MM.1S (cell line): ENCODE data around the gene LRRC34.

Experiments used
- DNase-seq: peaks from one replicate; pipeline ENCODE4 v3.0.0-alpha.2; 2015
- H2AFZ ChIP-seq: fragments of 300-600 bp; sonication (generic); 2 replicates; pipeline ENCODE4 v1.6.0; 2016; ENCODE audit warnings: antibody characterized with exemption, low read length
- H3F3A ChIP-seq: fragments of 300-600 bp; sonication (generic); 2 replicates; pipeline ENCODE4 v1.6.1; 2016; ENCODE audit warnings: mild to moderate bottlenecking, antibody characterized with exemption, low read length, moderate library complexity, mixed read lengths; ENCODE audit not compliant: insufficient read depth
- H3K27ac ChIP-seq: fragments of 300-600 bp; sonication (generic); 2 replicates; pipeline ENCODE4 v1.5.1; 2016; ENCODE audit warnings: mild to moderate bottlenecking, low read length
- H3K27me3 ChIP-seq: fragments of 300-600 bp; sonication (generic); replicated peaks from 2 replicates; pipeline ENCODE4 v1.6.0; 2016; ENCODE audit warnings: low read length; ENCODE audit not compliant: insufficient read depth
- H3K36me3 ChIP-seq: fragments of 300-600 bp; sonication (generic); replicated peaks from 2 replicates; pipeline ENCODE4 v1.6.1; 2016; ENCODE audit warnings: mild to moderate bottlenecking, low read length, mixed read lengths; ENCODE audit not compliant: insufficient read depth
- H3K4me1 ChIP-seq: fragments of 300-600 bp; sonication (generic); 2 replicates; pipeline ENCODE4 v1.6.1; 2016; ENCODE audit warnings: low read length, mixed read lengths
- H3K4me2 ChIP-seq: fragments of 300-600 bp; sonication (generic); 2 replicates; pipeline ENCODE4 v1.6.0; 2016; ENCODE audit warnings: low read depth, low read length
- H3K4me3 ChIP-seq: fragments of 300-600 bp; sonication (generic); 2 replicates; pipeline ENCODE4 v1.5.1; 2016; ENCODE audit warnings: low read length, mixed read lengths
- H3K79me2 ChIP-seq: fragments of 300-600 bp; sonication (generic); 2 replicates; pipeline ENCODE4 v1.6.1; 2016; ENCODE audit warnings: mixed run types, low read length, mixed read lengths
- H3K9ac ChIP-seq: fragments of 300-600 bp; sonication (generic); 2 replicates; pipeline ENCODE4 v1.6.1; 2016; ENCODE audit warnings: low read length, mixed read lengths
- H3K9me2 ChIP-seq: fragments of 300-600 bp; sonication (generic); replicated peaks from 2 replicates; pipeline ENCODE4 v1.6.1; 2016; ENCODE audit warnings: mild to moderate bottlenecking, low read length, mixed read lengths; ENCODE audit not compliant: insufficient read depth
- H3K9me3 ChIP-seq: fragments of 300-600 bp; sonication (generic); replicated peaks from 2 replicates; pipeline ENCODE4 v1.6.1; 2016; ENCODE audit warnings: mild to moderate bottlenecking, low read length, mixed read lengths; ENCODE audit not compliant: insufficient read depth
- H4K20me1 ChIP-seq: fragments of 300-600 bp; sonication (generic); 2 replicates; pipeline ENCODE4 v1.6.1; 2016; ENCODE audit warnings: mild to moderate bottlenecking, low read length, moderate library complexity, mixed read lengths; ENCODE audit not compliant: insufficient read depth
- CTCF ChIP-seq: fragments of 300-600 bp; sonication (generic); IDR thresholded peaks from 2 replicates; pipeline ENCODE4 v1.5.1; 2016; ENCODE audit warnings: antibody characterized with exemption, low read length, mixed read lengths
- EZH2 ChIP-seq: fragments of 300-600 bp; sonication (generic); optimal IDR thresholded peaks from 2 replicates; pipeline ENCODE3; 2017; ENCODE audit warnings: low read depth, mild to moderate bottlenecking, antibody characterized with exemption, low read length, mixed read lengths
- EZH2phosphoT487 ChIP-seq: fragments of 300-600 bp; sonication (generic); IDR thresholded peaks from 2 replicates; pipeline ENCODE4 v1.6.1; 2018; ENCODE audit warnings: antibody characterized with exemption, low read length

The LRRC34 gene

DNA sequence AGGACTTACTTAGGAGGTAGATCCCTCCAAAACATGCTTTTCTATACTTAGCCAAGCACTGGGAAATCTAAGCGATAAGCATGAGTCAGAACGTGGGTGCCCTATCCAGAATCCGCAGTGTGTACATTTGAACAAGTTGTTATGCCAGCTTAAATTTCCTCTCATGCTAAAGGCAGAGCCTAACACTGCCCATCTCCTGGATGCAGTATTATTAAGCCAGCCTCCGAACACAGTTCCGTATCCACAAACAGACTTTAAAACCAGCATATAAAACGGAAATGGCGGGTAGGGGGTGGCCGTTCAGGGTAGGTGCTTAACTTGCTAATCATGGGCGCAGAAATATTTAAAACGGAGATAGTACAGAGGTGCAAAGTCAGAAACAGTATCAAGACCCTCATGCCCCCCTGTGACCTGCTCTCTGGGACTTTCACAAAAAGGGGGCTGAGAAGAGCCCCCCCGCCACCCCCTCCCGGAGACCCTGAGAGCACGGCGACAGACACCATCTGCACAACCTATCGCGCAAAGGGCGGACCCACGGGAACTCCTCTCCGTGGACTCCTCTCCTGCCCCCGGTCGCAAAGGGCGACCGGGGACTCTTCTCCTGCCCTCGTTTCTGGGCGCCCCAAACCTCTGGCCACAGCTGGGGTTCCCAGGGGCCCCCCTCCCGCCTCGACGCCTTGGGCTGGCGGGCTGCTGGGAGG lies 923 bp downstream of the LRRC34 start:
- Histone ChIP-seq H3K36me3 (no peaks in the 10 kb centered on the region), H2AFZ (peak overlapping the region; percentile 94)

GRCh38 chr3:169809230-169809795 lies 3.4 kb downstream of the LRRC34 start:
- H3K4me1 ChIP-seq, result no peaks in the 10 kb centered on the region
- no peaks in the 10 kb centered on the region for H3K36me3 ChIP-seq
- no peak overlapping the region for H2AFZ ChIP-seq
- no peaks in the 10 kb centered on the region for H4K20me1 ChIP-seq
- TF ChIP-seq EZH2phosphoT487 (no peak), EZH2 (no peak), CTCF (no peak)
- H3K4me3 ChIP-seq, result no peak overlapping the region
- H3K27ac ChIP-seq, result no peak overlapping the region
- no peak overlapping the region for H3K4me2 ChIP-seq
- DNase-seq, result no peak
- no peaks in the 10 kb centered on the region for H3K27me3 ChIP-seq
- H3K9ac ChIP-seq, result no peak overlapping the region
- no peaks in the 10 kb centered on the region for H3K9me2 ChIP-seq
- no peaks in the 10 kb centered on the region for H3K79me2 ChIP-seq
- peaks cover 10% of the 10 kb centered on the region; the same call in 1 of the 2 replicates for H3F3A ChIP-seq
- H3K9me3 ChIP-seq, result no peaks in the 10 kb centered on the region

More for the DNA sequence above, 923 bp downstream of the LRRC34 start:
- Histone ChIP-seq H3K9me3 (0 out of 2 replicates have a peak, but pooled peaks cover 4% of the 10 kb centered on the region), H3K79me2 (no peaks in the 10 kb centered on the region), H3F3A (peaks cover 10% of the 10 kb centered on the region; the same call in 1 of the 2 replicates), H3K4me2 (peak overlapping the region; percentile 93), H4K20me1 (no peaks in the 10 kb centered on the region), H3K27ac (no peak overlapping the region), H3K4me1 (no peaks in the 10 kb centered on the region), H3K9ac (peak overlapping the region; percentile 56; the same call in 1 of the 2 replicates), H3K9me2 (no peaks in the 10 kb centered on the region), H3K27me3 (no peaks in the 10 kb centered on the region), H3K4me3 (peak overlapping the region; percentile 66)
- no peak for TF ChIP-seq EZH2phosphoT487
- no peak for TF ChIP-seq EZH2
- TF ChIP-seq CTCF, result no peak
- no peak for DNase-seq

DNA sequence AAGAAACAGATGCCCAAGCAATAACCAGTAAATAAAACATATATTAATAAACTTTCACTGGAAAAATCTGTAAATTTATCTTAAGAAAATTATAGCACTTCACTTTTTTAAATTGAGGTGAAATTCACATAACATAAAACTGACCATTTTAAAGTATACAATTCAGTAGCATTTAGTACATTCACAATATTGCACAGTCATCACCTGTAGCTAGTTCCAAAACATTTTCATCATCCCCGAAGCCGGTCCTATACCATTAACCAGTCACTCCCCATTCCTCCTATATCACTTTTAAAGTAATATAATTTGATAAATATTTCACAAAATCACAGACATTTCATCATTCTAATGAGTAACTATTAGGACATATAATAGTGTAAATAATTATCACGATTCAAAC lies 8.0 kb downstream of the LRRC34 start:
- DNase-seq, result no peak
- Histone ChIP-seq H3K9me3 (no peaks in the 10 kb centered on the region), H3K9me2 (no peaks in the 10 kb centered on the region), H3K9ac (no peak overlapping the region), H3F3A (no peaks in the 10 kb centered on the region), H3K4me2 (no peak overlapping the region), H3K36me3 (no peaks in the 10 kb centered on the region), H3K79me2 (no peaks in the 10 kb centered on the region), H2AFZ (no peak overlapping the region), H3K27me3 (no peaks in the 10 kb centered on the region), H3K4me3 (no peak overlapping the region), H3K4me1 (no peaks in the 10 kb centered on the region), H3K27ac (no peak overlapping the region), H4K20me1 (no peaks in the 10 kb centered on the region)
- no peak for TF ChIP-seq EZH2phosphoT487

DNA sequence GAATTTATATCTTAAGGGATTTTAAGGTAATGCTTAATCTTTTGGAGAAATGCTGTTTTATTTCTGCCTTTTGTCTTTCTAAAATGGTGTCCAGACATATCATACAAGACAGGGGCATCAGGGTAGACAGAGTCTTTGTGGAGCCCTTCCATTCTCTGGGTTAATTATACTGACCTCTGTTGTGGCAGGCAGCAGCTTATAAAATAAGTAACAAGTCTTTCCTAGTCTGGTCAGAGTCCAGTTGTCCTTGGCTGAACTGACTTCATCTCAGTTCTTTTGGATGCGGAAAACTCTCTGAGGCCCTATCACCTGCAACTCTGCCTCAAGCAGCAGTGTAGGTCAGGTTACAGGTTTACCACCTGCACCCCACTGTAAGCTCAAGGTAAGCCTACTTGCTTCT lies 20.3 kb downstream of the LRRC34 start:
- no peaks in the 10 kb centered on the region for H3K79me2 ChIP-seq
- H3F3A ChIP-seq, result no peaks in the 10 kb centered on the region
- TF ChIP-seq CTCF (no peak), EZH2 (no peak), EZH2phosphoT487 (no peak)
- no peak overlapping the region for H3K9ac ChIP-seq
- no peaks in the 10 kb centered on the region for H3K27me3 ChIP-seq
- H3K4me3 ChIP-seq, result no peak overlapping the region
- no peaks in the 10 kb centered on the region for H3K9me2 ChIP-seq
- no peaks in the 10 kb centered on the region for H3K4me1 ChIP-seq
- H4K20me1 ChIP-seq, result no peaks in the 10 kb centered on the region
- H2AFZ ChIP-seq, result no peak overlapping the region
- H3K36me3 ChIP-seq, result no peaks in the 10 kb centered on the region; the same call in 1 of the 2 replicates
- DNase-seq, result no peak
- H3K27ac ChIP-seq, result no peak overlapping the region
- no peaks in the 10 kb centered on the region for H3K9me3 ChIP-seq
- no peak overlapping the region for H3K4me2 ChIP-seq
